Upper lobe of left lung (tissue), 6 donors: ENCODE results near the gene NFKBIB. TPM values are rescaled to one million over a fixed set of nuclear protein-coding genes. Genes with fewer than 3 reads are reported as not detected.
A peak's percentile ranks its signal among the peaks of the same experiment; 100 is the strongest.

Experiments used
- ATAC-seq, 2 donors: fragments of 200-7000 bp; cut with Tn5 transposase; one replicate each; pipeline ENCODE4 v1.9.1; 2022; ENCODE audit warnings: mild to moderate bottlenecking in 2 of 2, moderate library complexity in 2 of 2; ENCODE audit not compliant: low FRiP score in 2 of 2
- DNase-seq, 2 donors: peaks; one replicate each; pipeline ENCODE4 v3.0.0-alpha.2; 2019 to 2020
- H3K27ac ChIP-seq, 4 donors: fragments of 200-600 bp; sonication (generic); one replicate each; pipeline ENCODE4 v1.5.1; 2016 to 2019
- H3K27me3 ChIP-seq, 4 donors: fragments of 200-600 bp; sonication (generic); one replicate each; pipeline ENCODE4 v1.5.1; 2017 to 2019
- H3K36me3 ChIP-seq, 4 donors: fragments of 200-600 bp; sonication (generic); one replicate each; pipeline ENCODE4 v1.5.1; 2016 to 2019
- H3K4me1 ChIP-seq, 4 donors: fragments of 200-600 bp; sonication (generic); one replicate each; pipeline ENCODE4 v1.5.1; 2018 to 2019
- H3K4me3 ChIP-seq, 4 donors: fragments of 200-600 bp; sonication (generic); one replicate each; pipeline ENCODE4 v1.5.1; 2017 to 2019; ENCODE audit warnings: mild to moderate bottlenecking in 2 of 4, moderate library complexity in 1 of 4
- H3K9me3 ChIP-seq, 4 donors: fragments of 200-600 bp; sonication (generic); one replicate each; pipeline ENCODE4 v1.5.1; 2018 to 2019
- CTCF ChIP-seq, 6 experiments: fragments of 450-650 bp in 4 of 6; fragments of 200-600 bp in 2 of 6; sonication (generic) in 2 of 6; IDR thresholded peaks; one replicate each; pipeline ENCODE4 v1.5.1; 2016 to 2019; ENCODE audit warnings: antibody characterized with exemption in 6 of 6
- EP300 ChIP-seq, 4 donors: sonication (generic); formaldehyde crosslinking; IDR thresholded peaks; one replicate each; pipeline ENCODE4 v1.5.1; 2017; ENCODE audit warnings: antibody characterized with exemption in 4 of 4, control low read depth in 2 of 4
- POLR2A ChIP-seq, 4 donors: fragments of 450-650 bp; IDR thresholded peaks; one replicate each; pipeline ENCODE4 v1.5.1; 2016 to 2017; ENCODE audit warnings: antibody characterized with exemption in 4 of 4, mild to moderate bottlenecking in 2 of 4
- POLR2AphosphoS5 ChIP-seq, 2 donors: sonication (generic); formaldehyde crosslinking; IDR thresholded peaks; one replicate each; pipeline ENCODE4 v1.5.1; 2017; ENCODE audit warnings: antibody characterized with exemption in 2 of 2
- WGBS, 2 donors: methylation state at CpG; one replicate each; pipeline ENCODE4 v1.1.5; 2017 to 2018; 5-methylcytosine and 5-hydroxymethylcytosine counted together
- total RNA-seq, 6 donors: library from RNA; depleted of rRNA in 4 of 6; stranded (reverse); fragments of >200 nt in 4 of 6; gene quantifications; one replicate each; pipeline versions ENCODE4 v1.1.0 to v1.2.1, GENCODE V29; 2016 to 2021
- donor health status: DM: no; HTN: no; CAD: no; lungs with moderate emphysema.
- donor health status: DM: no; HTN: yes; CAD: no; lungs with severe emphysema.

The NFKBIB gene
- total RNA-seq, 6 donors from 2014 or later: 22.8 to 38.4 (median 31.6) TPM

- WGBS, 2 donors: 58 to 62% methylated on average over 7 to 12 of the region's 12 CpGs
- DNase-seq: no peak
- ATAC-seq: no peak
- Histone ChIP-seq H3K27me3 (no peaks in the 10 kb centered on the region), H3K4me1 (no peaks in the 10 kb centered on the region), H3K4me3 (no peak overlapping the region), H3K36me3 (peaks cover 0 to 13% (median 8%) of the 10 kb centered on the region in 4 donors), H3K27ac (no peak overlapping the region), H3K9me3 (no peaks in the 10 kb centered on the region)
- TF ChIP-seq POLR2AphosphoS5 (IDR thresholded peaks at IDR 0.05) (no peak), POLR2A (IDR thresholded peaks at IDR 0.05) (no peak), EP300 (IDR thresholded peaks at IDR 0.05) (no peak), CTCF (IDR thresholded peaks at IDR 0.05) (no peak)
Measured at GRCh38 chr19:38912600-38913514, 13.1 kb downstream of the NFKBIB start.

- TF ChIP-seq POLR2A (IDR thresholded peaks at IDR 0.05): no peak
- no peak for TF ChIP-seq CTCF (IDR thresholded peaks at IDR 0.05)
- TF ChIP-seq EP300 (IDR thresholded peaks at IDR 0.05): no peak
- TF ChIP-seq POLR2AphosphoS5 (IDR thresholded peaks at IDR 0.05): no peak
- H3K9me3 ChIP-seq: no peaks in the 10 kb centered on the region
- H3K27me3 ChIP-seq: no peaks in the 10 kb centered on the region
- ATAC-seq: no peak
- peaks cover 0 to 5% (median under 1%) of the 10 kb centered on the region in 4 donors for H3K36me3 ChIP-seq
- no peak for DNase-seq
- WGBS, 2 donors: 89 to 93% methylated on average over 8 of the region's 8 CpGs
- no peak overlapping the region for H3K27ac ChIP-seq
- H3K4me1 ChIP-seq: no peaks in the 10 kb centered on the region
- no peak overlapping the region for H3K4me3 ChIP-seq
Measured at GRCh38 chr19:38913958-38914357, 14.2 kb downstream of the NFKBIB start.

GRCh38 chr19:38915329-38916321 lies 15.9 kb downstream of the NFKBIB start:
- WGBS, 2 donors: 94% methylated on average over 40 to 44 of the region's 44 CpGs
- Histone ChIP-seq H3K4me3 (no peak overlapping the region), H3K27me3 (no peaks in the 10 kb centered on the region), H3K27ac (no peak overlapping the region), H3K36me3 (peaks cover 0 to 4% (median 0%) of the 10 kb centered on the region in 4 donors), H3K9me3 (no peaks in the 10 kb centered on the region), H3K4me1 (no peaks in the 10 kb centered on the region)
- ATAC-seq: no peak
- TF ChIP-seq POLR2AphosphoS5 (IDR thresholded peaks at IDR 0.05) (no peak), CTCF (IDR thresholded peaks at IDR 0.05) (no peak), POLR2A (IDR thresholded peaks at IDR 0.05) (no peak), EP300 (IDR thresholded peaks at IDR 0.05) (no peak)
- DNase-seq: peak in 1 of 2 donors; percentile 76

GRCh38 chr19:38917516-38917915 lies 17.7 kb downstream of the NFKBIB start:
- TF ChIP-seq POLR2AphosphoS5 (IDR thresholded peaks at IDR 0.05) (no peak), CTCF (IDR thresholded peaks at IDR 0.05) (no peak), EP300 (IDR thresholded peaks at IDR 0.05) (no peak), POLR2A (IDR thresholded peaks at IDR 0.05) (no peak)
- DNase-seq (no peak), ATAC-seq (no peak)
- Histone ChIP-seq H3K27ac (no peak overlapping the region), H3K9me3 (no peaks in the 10 kb centered on the region), H3K36me3 (peaks cover 0 to 15% (median 5%) of the 10 kb centered on the region in 4 donors), H3K4me1 (no peaks in the 10 kb centered on the region), H3K27me3 (no peaks in the 10 kb centered on the region), H3K4me3 (no peak overlapping the region)
- 88 to 92% methylated on average over 7 to 8 of the region's 9 CpGs for WGBS, 2 donors
